ENCODE data around the gene CTNND2. TPM values are rescaled to one million over a fixed set of nuclear protein-coding genes. Genes with fewer than 3 reads are reported as not detected.
"Not testable (repeated sequence)": the region's sequence is repeated elsewhere in the genome, so short reads cannot be mapped to it uniquely, and the experiment has no call there.

Gene CTNND2
- polyA plus RNA-seq, 1 donor from 2014 or later = 67.0 TPM

DNA sequence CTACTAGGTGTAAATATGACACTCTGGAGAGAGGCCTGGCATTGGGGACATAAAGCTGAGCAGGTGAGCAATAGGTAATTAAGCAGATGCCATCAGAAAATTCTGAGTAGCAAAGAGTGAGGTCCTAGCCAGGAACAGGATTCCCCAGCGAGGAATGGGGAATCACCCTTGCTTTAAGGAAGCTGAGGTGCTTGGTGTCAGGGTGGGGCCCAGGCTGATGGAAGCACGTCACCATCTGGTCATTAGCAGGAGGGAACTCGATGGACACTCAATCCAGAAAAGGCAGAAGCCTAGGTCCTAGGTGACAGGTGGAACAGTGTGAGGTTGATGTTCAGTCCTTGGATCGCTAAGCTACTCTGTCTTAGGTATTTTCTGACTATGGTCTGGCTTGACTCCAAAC is 580.5 kb downstream of the CTNND2 start (continued):
- TF ChIP-seq POLR2AphosphoS5 (IDR thresholded peaks at IDR 0.05) = no peak

DNA sequence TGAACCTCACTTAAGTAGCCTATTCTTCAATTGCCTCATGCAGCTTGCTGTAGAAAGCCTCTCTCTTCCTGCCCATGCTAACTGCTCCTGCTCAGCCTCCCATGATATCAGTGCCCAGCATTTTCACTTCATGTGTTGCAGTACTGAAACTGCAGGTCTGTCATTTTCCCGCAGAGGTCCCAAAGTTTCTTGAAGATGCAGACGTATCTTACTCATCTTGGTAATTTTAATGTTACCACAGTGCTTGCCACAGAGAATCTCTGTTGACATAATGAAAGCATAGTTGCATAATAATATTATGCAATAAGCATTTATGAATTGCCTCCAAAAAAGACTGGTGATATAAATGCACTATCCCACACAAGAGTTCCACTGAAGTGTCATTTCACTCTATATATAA is 582.1 kb downstream of the CTNND2 start:
- H3K9me3 ChIP-seq (ENCODE audit: low read length) = no peaks in the 10 kb centered on the region

DNA sequence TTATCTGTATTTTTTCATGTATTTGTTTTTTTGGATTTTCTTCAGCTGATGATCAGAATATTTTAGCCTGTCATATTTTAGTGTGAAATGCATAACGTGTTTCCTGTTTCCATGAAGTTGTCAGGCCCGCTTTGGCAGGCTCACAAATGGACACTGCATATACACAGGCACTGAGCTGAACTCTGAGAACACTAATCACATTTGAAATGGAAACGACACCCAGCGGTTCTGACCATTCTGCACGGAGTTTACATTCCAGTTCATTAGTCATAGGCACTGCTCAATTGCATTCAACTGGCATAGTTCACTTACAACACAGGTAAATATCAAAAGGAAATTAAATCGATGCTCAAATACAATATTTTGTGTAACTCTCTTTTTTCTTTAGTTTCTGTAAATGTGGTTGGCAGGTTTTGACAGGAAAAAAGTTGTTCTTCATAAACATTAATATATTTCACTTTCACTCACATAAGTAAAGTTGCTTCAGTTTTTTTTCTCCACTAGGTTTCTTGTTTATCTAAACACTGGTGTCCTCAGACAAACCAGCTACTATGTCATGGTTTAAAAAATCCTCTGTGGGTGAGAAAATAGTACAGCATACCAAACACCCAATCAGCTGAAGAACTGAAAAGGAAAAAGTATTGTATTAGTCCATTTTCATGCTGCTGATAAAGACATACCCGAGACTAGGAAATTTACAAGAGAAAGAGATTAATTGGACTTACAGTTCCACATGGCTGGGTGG is 584.2 kb downstream of the CTNND2 start:
- TF ChIP-seq EZH2 (IDR thresholded peaks at IDR 0.05; ENCODE audit: borderline replicate concordance, insufficient read depth, low read length, poor library complexity, severe bottlenecking) (no peak), TAF1 (IDR thresholded peaks at IDR 0.05; ENCODE audit: low read depth) (no peak), MXI1 (conservative IDR thresholded peaks at IDR 0.05; ENCODE audit: poor library complexity, severe bottlenecking) (no peak), SMC3 (conservative IDR thresholded peaks at IDR 0.05; ENCODE audit: poor library complexity) (no peak), EP300 (conservative IDR thresholded peaks at IDR 0.05; ENCODE audit: poor library complexity, severe bottlenecking) (no peak), POLR2AphosphoS5 (IDR thresholded peaks at IDR 0.05) (no peak), RAD21 (conservative IDR thresholded peaks at IDR 0.05) (no peak)
- TF ChIP-seq, protein P1, sequence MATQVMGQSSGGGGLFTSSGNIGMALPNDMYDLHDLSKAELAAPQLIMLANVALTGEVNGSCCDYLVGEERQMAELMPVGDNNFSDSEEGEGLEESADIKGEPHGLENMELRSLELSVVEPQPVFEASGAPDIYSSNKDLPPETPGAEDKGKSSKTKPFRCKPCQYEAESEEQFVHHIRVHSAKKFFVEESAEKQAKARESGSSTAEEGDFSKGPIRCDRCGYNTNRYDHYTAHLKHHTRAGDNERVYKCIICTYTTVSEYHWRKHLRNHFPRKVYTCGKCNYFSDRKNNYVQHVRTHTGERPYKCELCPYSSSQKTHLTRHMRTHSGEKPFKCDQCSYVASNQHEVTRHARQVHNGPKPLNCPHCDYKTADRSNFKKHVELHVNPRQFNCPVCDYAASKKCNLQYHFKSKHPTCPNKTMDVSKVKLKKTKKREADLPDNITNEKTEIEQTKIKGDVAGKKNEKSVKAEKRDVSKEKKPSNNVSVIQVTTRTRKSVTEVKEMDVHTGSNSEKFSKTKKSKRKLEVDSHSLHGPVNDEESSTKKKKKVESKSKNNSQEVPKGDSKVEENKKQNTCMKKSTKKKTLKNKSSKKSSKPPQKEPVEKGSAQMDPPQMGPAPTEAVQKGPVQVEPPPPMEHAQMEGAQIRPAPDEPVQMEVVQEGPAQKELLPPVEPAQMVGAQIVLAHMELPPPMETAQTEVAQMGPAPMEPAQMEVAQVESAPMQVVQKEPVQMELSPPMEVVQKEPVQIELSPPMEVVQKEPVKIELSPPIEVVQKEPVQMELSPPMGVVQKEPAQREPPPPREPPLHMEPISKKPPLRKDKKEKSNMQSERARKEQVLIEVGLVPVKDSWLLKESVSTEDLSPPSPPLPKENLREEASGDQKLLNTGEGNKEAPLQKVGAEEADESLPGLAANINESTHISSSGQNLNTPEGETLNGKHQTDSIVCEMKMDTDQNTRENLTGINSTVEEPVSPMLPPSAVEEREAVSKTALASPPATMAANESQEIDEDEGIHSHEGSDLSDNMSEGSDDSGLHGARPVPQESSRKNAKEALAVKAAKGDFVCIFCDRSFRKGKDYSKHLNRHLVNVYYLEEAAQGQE (IDR thresholded peaks at IDR 0.05; ENCODE audit: borderline replicate concordance) = no peak
- TF ChIP-seq, protein P2, sequence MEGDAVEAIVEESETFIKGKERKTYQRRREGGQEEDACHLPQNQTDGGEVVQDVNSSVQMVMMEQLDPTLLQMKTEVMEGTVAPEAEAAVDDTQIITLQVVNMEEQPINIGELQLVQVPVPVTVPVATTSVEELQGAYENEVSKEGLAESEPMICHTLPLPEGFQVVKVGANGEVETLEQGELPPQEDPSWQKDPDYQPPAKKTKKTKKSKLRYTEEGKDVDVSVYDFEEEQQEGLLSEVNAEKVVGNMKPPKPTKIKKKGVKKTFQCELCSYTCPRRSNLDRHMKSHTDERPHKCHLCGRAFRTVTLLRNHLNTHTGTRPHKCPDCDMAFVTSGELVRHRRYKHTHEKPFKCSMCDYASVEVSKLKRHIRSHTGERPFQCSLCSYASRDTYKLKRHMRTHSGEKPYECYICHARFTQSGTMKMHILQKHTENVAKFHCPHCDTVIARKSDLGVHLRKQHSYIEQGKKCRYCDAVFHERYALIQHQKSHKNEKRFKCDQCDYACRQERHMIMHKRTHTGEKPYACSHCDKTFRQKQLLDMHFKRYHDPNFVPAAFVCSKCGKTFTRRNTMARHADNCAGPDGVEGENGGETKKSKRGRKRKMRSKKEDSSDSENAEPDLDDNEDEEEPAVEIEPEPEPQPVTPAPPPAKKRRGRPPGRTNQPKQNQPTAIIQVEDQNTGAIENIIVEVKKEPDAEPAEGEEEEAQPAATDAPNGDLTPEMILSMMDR (IDR thresholded peaks at IDR 0.05; ENCODE audit: poor library complexity, severe bottlenecking) = no peak
- H3K9me3 ChIP-seq (ENCODE audit: low read length) = no peaks in the 10 kb centered on the region
- no peaks in the 10 kb centered on the region for H3K36me3 ChIP-seq (ENCODE audit: insufficient read depth, low read length)
- H3K27ac ChIP-seq (ENCODE audit: low read length) = no peak overlapping the region
- no peaks in the 10 kb centered on the region for H3K27me3 ChIP-seq (ENCODE audit: insufficient read depth, low read depth, low read length)
- no peak overlapping the region for H3K4me3 ChIP-seq (ENCODE audit: low read length)
- H3F3A ChIP-seq (ENCODE audit: insufficient read depth, low read length, poor library complexity, severe bottlenecking) = no peaks in the 10 kb centered on the region
- no peaks in the 10 kb centered on the region for H3K9me2 ChIP-seq (ENCODE audit: insufficient read depth, low read length)
- no peak overlapping the region for H3K9ac ChIP-seq (ENCODE audit: low read length)
- no peak overlapping the region for H3K4me2 ChIP-seq (ENCODE audit: low read length)
- H2AFZ ChIP-seq (ENCODE audit: low read depth, low read length) = no peak overlapping the region
- H3K79me2 ChIP-seq (replicated peaks; ENCODE audit: insufficient read depth, low read length) = no peaks in the 10 kb centered on the region
- no peaks in the 10 kb centered on the region for H4K20me1 ChIP-seq (ENCODE audit: insufficient read depth)

More for the DNA sequence above, 582.1 kb downstream of the CTNND2 start:
- Histone ChIP-seq H3K27ac (ENCODE audit: low read length) (no peak overlapping the region), H3K4me3 (ENCODE audit: low read length) (no peak overlapping the region), H3K4me2 (ENCODE audit: low read length) (no peak overlapping the region), H3K9ac (ENCODE audit: low read length) (no peak overlapping the region), H4K20me1 (ENCODE audit: insufficient read depth) (no peaks in the 10 kb centered on the region), H3K79me2 (replicated peaks; ENCODE audit: insufficient read depth, low read length) (no peaks in the 10 kb centered on the region), H3F3A (ENCODE audit: insufficient read depth, low read length, poor library complexity, severe bottlenecking) (no peaks in the 10 kb centered on the region), H3K9me2 (ENCODE audit: insufficient read depth, low read length) (no peaks in the 10 kb centered on the region), H3K36me3 (ENCODE audit: insufficient read depth, low read length) (no peaks in the 10 kb centered on the region), H2AFZ (ENCODE audit: low read depth, low read length) (no peak overlapping the region), H3K27me3 (ENCODE audit: insufficient read depth, low read depth, low read length) (no peaks in the 10 kb centered on the region)
- no peak for TF ChIP-seq RAD21 (conservative IDR thresholded peaks at IDR 0.05)

DNA sequence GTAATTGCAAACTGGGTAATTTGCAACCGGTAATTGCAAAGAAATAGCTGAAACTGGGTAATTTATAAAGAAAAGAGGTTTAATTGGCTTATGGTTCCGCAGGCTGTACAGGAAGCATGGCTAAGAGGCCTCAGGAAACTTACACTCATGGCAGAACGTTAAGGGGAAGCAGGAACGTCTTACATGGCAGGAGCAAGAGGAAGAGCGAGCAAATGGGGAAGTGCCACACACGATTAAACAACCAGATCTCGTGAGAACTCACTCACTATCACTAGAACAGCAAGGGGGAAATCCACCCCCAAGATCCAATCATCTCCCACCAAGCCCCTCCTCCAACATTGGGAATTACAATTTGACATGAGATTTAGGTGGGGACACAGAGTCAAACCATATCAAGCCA is 590.6 kb downstream of the CTNND2 start:
- H3K9me2 ChIP-seq (ENCODE audit: insufficient read depth, low read length); H3K79me2 ChIP-seq (replicated peaks; ENCODE audit: insufficient read depth, low read length); H3K9ac ChIP-seq (ENCODE audit: low read length); H3F3A ChIP-seq (ENCODE audit: insufficient read depth, low read length, poor library complexity, severe bottlenecking); H3K27me3 ChIP-seq (ENCODE audit: insufficient read depth, low read depth, low read length); H3K4me2 ChIP-seq (ENCODE audit: low read length); H2AFZ ChIP-seq (ENCODE audit: low read depth, low read length); H3K9me3 ChIP-seq (ENCODE audit: low read length); H3K4me3 ChIP-seq (ENCODE audit: low read length); H3K27ac ChIP-seq (ENCODE audit: low read length); H4K20me1 ChIP-seq (ENCODE audit: insufficient read depth); H3K36me3 ChIP-seq (ENCODE audit: insufficient read depth, low read length): not testable (repeated sequence)
